HG02588 (cell line): ENCODE data around the gene SLC16A12.
"Not testable (repeated sequence)": the region's sequence is repeated elsewhere in the genome, so short reads cannot be mapped to it uniquely, and the experiment has no call there.

ENCODE experiments used
- ATAC-seq: cut with Tn5 transposase; IDR thresholded peaks from one replicate; pipeline ENCODE4 v1.9.1; 2021; ENCODE audit warnings: mild to moderate bottlenecking, moderate library complexity; ENCODE audit not compliant: unreplicated experiment

Gene SLC16A12

DNA sequence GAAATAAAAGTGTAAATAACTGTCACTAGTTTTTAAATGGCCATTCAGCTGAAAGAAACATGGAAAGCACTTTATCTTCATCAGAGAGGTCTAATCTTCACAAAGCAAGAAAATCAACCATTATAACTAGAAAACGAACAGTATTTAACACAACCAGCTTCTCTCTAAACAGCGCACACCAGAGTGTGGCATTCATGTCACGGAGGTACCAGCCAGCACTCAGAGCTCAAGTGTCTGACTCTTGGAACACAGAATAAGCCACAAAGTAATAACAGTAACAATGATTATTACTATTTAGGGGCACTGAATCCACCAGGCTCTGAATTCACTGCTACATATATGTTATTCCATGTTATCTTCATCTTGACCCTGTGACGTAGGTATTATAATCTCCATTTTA lies 60.9 kb downstream of the SLC16A12 start:
- ATAC-seq = no peak

- ATAC-seq = no peak
Measured at GRCh38 chr10:89471110-89471809, 64.1 kb downstream of the SLC16A12 start.

GRCh38 chr10:89470628-89471027 lies 64.8 kb downstream of the SLC16A12 start:
- no peak for ATAC-seq

DNA sequence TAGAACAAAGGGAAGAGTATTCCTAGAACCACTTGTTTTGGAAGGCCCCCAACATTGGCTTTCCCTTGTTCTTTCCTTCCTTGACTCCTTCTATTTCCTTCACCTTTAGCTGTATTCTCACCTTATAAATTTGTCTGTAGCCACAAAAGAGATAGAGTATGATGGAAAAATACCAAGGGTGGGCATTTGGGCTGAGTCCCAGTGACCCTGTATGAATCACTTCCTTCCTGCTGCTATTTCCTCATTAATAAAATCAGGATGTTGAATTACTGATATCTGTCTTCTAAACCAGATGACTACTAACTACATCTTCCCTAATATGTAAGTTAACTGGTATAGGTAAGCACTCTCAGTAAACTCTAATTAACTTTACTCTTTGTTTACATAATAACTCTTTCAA lies 65.9 kb downstream of the SLC16A12 start:
- no peak for ATAC-seq

DNA sequence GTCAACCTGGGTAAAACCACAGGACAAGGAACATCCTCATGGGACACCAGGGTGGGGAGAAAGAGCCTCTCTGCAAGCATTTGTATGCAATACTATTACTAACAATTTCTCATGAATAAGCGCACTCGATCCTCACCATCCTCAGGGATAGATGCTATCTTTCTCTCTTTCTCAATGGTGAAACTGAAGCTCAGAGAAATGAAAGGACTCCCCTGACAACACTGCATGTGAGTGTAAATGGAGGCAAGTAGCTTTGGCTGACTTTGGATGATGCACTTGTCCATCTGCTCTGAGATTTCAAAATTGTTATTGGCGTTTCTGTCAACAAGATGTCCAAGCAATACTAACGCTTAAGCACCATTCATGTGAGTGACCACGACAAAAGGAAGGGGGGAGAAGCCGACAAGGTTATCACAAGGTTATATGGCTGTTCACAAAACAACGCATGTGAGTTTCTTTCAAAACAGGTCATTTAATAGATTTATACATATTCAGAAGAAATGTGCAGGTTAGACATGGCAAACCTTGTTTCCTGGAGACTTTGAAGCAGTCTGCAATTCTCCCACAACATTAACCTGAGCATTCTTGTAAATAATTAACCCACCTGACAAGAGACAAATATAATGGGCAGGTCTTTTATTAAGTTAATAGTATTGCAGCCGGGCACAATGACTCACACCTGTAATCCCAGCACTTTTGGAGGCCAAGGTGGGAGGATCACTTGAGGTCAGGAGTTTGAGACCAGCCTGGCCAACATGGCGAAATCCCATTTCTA lies 67.0 kb downstream of the SLC16A12 start:
- ATAC-seq = no peak

- no peak for ATAC-seq
Measured at GRCh38 chr10:89466599-89467035, 68.8 kb downstream of the SLC16A12 start.

- ATAC-seq = no peak
Measured at GRCh38 chr10:89465196-89465595, 70.2 kb downstream of the SLC16A12 start.

- ATAC-seq = no peak
Measured at GRCh38 chr10:89463846-89464537, 71.4 kb downstream of the SLC16A12 start.

- no peak for ATAC-seq
Measured at GRCh38 chr10:89458784-89459183, 76.6 kb downstream of the SLC16A12 start.

GRCh38 chr10:89458291-89458690 lies 77.1 kb downstream of the SLC16A12 start:
- no peak for ATAC-seq

DNA sequence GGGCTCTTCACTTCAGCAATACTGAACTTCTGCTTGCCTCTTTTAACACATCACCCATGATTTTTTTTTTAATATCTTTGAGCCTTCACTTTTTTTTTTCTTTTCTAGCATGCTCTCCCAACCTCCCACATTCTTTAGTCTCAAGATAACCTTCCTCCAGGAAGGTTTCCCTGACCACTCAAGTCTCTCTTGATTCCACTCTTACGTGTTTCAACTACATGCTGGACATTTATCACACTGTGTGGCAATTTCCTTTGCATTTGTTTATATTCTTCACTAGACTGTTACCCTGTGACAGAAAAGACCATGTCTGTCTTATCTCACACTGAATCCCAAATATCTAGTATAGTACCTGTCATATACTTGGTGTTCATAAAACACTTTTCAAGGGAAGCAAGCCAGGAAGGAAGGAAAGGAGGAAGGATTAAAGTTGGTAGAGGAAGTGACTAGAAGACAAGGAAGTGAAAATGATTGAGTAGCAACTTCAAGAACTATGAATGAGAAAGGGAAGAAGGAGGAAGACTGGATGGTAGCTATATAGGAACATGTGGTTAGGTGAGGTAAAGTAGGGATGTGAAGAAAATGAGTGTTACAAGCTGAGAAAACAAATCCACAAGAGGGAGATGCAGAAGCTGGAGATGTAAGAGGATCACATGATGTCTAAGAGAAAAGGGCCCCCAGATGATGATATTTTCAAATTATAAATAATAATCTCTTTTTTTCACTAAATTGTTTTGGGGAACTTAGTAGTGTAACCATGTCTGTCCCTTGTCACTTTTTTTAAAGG lies 80.6 kb downstream of the SLC16A12 start:
- ATAC-seq = no peak

GRCh38 chr10:89452193-89452592 lies 83.2 kb downstream of the SLC16A12 start:
- ATAC-seq = no peak

- no peak for ATAC-seq
Measured at GRCh38 chr10:89450901-89451300, 84.5 kb downstream of the SLC16A12 start.

DNA sequence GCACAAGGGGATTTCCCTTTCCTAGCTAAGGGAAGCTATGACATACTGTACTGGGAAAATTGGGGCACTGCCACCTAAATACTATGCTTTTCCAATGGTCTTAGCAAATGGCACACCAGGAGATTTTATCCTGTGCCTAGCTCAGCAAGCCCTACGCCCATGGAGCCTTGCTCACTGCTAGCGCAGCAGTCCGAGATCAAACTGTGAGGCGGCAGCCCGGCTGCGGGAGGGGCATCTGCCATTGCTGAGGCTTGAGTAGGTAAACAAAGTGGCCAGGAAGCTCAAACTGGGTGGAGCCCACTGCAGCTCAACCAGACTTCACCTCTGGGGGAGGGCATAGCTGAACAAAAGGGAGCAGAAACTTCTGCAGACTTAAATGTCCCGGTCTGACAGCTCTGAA lies 90.6 kb downstream of the SLC16A12 start:
- not testable (repeated sequence) for ATAC-seq

GRCh38 chr10:89442289-89442688 lies 93.1 kb downstream of the SLC16A12 start:
- ATAC-seq = no peak

- ATAC-seq = no peak
Measured at GRCh38 chr10:89440226-89441009, 95.0 kb downstream of the SLC16A12 start.

GRCh38 chr10:89438525-89438924 lies 96.9 kb downstream of the SLC16A12 start:
- ATAC-seq = no peak

- ATAC-seq = no peak
Measured at GRCh38 chr10:89431977-89432376, 103.4 kb downstream of the SLC16A12 start.

DNA sequence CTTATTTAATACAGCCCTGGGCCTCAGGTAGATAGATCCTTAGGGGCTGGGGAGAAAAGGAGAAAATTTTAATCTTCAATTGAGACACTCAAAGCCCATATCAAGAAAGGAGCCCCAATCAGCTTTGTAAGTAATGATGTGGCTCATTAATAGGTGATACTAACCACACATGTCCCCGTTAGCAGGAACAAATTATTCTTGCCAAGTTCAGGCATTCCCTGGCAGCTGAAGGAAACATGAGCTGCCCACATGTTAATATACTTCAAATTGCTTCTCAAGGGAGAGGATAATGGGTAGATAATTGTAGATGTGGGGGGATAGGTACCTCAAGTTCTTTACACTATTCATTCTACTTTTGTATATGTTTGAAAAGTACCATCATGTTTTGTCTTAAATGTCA lies 106.5 kb downstream of the SLC16A12 start:
- ATAC-seq = no peak

- ATAC-seq = no peak
Measured at GRCh38 chr10:89427629-89428028, 107.8 kb downstream of the SLC16A12 start.
